HEK293 (cell line): Measurements from ENCODE around the gene SYTL3.

Source experiments
- CTCF ChIA-PET: fragments of 350-600 bp; formaldehyde crosslinking; extraction: SDS; loops from one replicate; lab custom pipeline; 2021; ENCODE audit warnings: antibody characterized with exemption; lab: Yijun Ruan, JAX
- POLR2A ChIA-PET: fragments of 300-600 bp; formaldehyde crosslinking; extraction: SDS; loops from one replicate; lab custom pipeline; 2020; ENCODE audit warnings: antibody characterized with exemption, inconsistent platforms; lab: Yijun Ruan, JAX
- H3K27ac ChIP-seq: fragments of 200-500 bp; sonication (Bioruptor generic); 2 replicates; pipeline ENCODE4 v1.5.1; 2014; ENCODE audit warnings: low read depth, low read length, control low read depth, inconsistent platforms; ENCODE audit errors: extremely low read depth
- H3K36me3 ChIP-seq, 2 experiments: fragments of 200-500 bp in 1 of 2; sonication (Bioruptor generic) in 1 of 2; 1 replicate in 1 of 2; 2 replicates in 1 of 2; pipeline ENCODE4 v1.5.1; 2014 to 2017; ENCODE audit warnings: inconsistent platforms in 2 of 2, low read length in 2 of 2; ENCODE audit not compliant: control insufficient read depth in 2 of 2, insufficient read depth in 1 of 2
- H3K4me1 ChIP-seq: fragments of 200-500 bp; sonication (Bioruptor generic); 2 replicates; pipeline ENCODE4 v1.5.1; 2014; ENCODE audit warnings: mild to moderate bottlenecking, low read length, inconsistent platforms; ENCODE audit not compliant: control insufficient read depth, insufficient read depth
- H3K4me3 ChIP-seq: 2 replicates; pipeline ENCODE4 v1.5.1; 2011; ENCODE audit warnings: low read depth, mild to moderate bottlenecking, control low read depth, low read length, moderate library complexity
- H3K9me3 ChIP-seq: fragments of 200-500 bp; sonication (Bioruptor generic); 2 replicates; pipeline ENCODE4 v1.5.1; 2014; ENCODE audit warnings: low read depth, low read length, inconsistent platforms; ENCODE audit not compliant: control insufficient read depth, insufficient read depth
- KLF1 ChIP-seq: fragments of 450-650 bp; formaldehyde crosslinking; IDR thresholded peaks from 2 replicates; pipeline ENCODE4 v1.5.1; 2016; ENCODE audit warnings: missing biosample characterization, missing genetic modification characterization
- RBAK ChIP-seq: fragments of 450-650 bp; formaldehyde crosslinking; IDR thresholded peaks from 2 replicates; pipeline ENCODE4 v1.5.1; 2016; ENCODE audit warnings: missing biosample characterization, missing genetic modification characterization
- ZBTB20 ChIP-seq: fragments of 450-650 bp; formaldehyde crosslinking; IDR thresholded peaks from 2 replicates; pipeline ENCODE4 v1.5.1; 2016; ENCODE audit warnings: missing biosample characterization, missing genetic modification characterization
- ZBTB21 ChIP-seq: fragments of 450-650 bp; formaldehyde crosslinking; IDR thresholded peaks from 2 replicates; pipeline ENCODE4 v1.5.1; 2017; ENCODE audit warnings: missing biosample characterization, missing genetic modification characterization
- ZBTB7A ChIP-seq: fragments of 450-650 bp; formaldehyde crosslinking; IDR thresholded peaks from 2 replicates; pipeline ENCODE4 v1.5.1; 2016; ENCODE audit warnings: low read depth, missing biosample characterization, missing genetic modification characterization
- ZNF248 ChIP-seq: fragments of 450-650 bp; formaldehyde crosslinking; IDR thresholded peaks from 2 replicates; pipeline ENCODE4 v1.5.1; 2017; ENCODE audit warnings: missing biosample characterization, missing genetic modification characterization
- ZNF621 ChIP-seq: fragments of 450-650 bp; formaldehyde crosslinking; IDR thresholded peaks from 2 replicates; pipeline ENCODE4 v1.5.1; 2017; ENCODE audit warnings: missing biosample characterization, missing genetic modification characterization
- ZNF629 ChIP-seq: fragments of 450-650 bp; formaldehyde crosslinking; IDR thresholded peaks from 2 replicates; pipeline ENCODE4 v1.5.1; 2017; ENCODE audit warnings: missing biosample characterization, missing genetic modification characterization
- ZNF660 ChIP-seq: fragments of 450-650 bp; IDR thresholded peaks from 2 replicates; pipeline ENCODE4 v1.5.1; 2018; ENCODE audit warnings: missing biosample characterization, mild to moderate bottlenecking, missing genetic modification characterization
- ZNF670 ChIP-seq: fragments of 450-650 bp; formaldehyde crosslinking; IDR thresholded peaks from 2 replicates; pipeline ENCODE4 v1.5.1; 2016; ENCODE audit warnings: missing biosample characterization, missing genetic modification characterization, low read depth
- ZNF707 ChIP-seq: fragments of 450-650 bp; formaldehyde crosslinking; IDR thresholded peaks from 2 replicates; pipeline ENCODE4 v1.5.1; 2016; ENCODE audit warnings: missing biosample characterization, missing genetic modification characterization
- TF ChIP-seq, protein P1 (sequence below): fragments of 450-650 bp; formaldehyde crosslinking; IDR thresholded peaks from 2 replicates; pipeline ENCODE4 v1.5.1; 2016; ENCODE audit warnings: missing biosample characterization, missing genetic modification characterization, low read depth
- TF ChIP-seq, protein P2 (sequence below): fragments of 450-650 bp; formaldehyde crosslinking; IDR thresholded peaks from 2 replicates; pipeline ENCODE4 v1.5.1; 2016; ENCODE audit warnings: missing biosample characterization, missing genetic modification characterization
- TF ChIP-seq, protein P3 (sequence below): fragments of 450-650 bp; formaldehyde crosslinking; IDR thresholded peaks from 2 replicates; pipeline ENCODE4 v1.5.1; 2016; ENCODE audit warnings: missing biosample characterization, missing genetic modification characterization
- TF ChIP-seq, protein P4 (sequence below): fragments of 450-650 bp; formaldehyde crosslinking; optimal IDR thresholded peaks from 2 replicates; pipeline ENCODE3; 2016; ENCODE audit warnings: missing biosample characterization, mild to moderate bottlenecking, missing genetic modification characterization

SYTL3 gene

GRCh38 chr6:158766621-158767455 lies 117.0 kb downstream of the SYTL3 start:
- Histone ChIP-seq H3K27ac (no peak overlapping the region), H3K4me3 (no peak overlapping the region), H3K4me1 (no peaks in the 10 kb centered on the region), H3K9me3 (no peaks in the 10 kb centered on the region), H3K36me3 (peaks cover 27 to 81% of the 10 kb centered on the region in 2 experiments)
- TF ChIP-seq ZBTB20 (tag by site-specific recombination): no peak
- TF ChIP-seq ZNF670 (tag by site-specific recombination): no peak
- no peak for TF ChIP-seq ZBTB21 (tag by site-specific recombination)
- no peak for TF ChIP-seq ZNF248 (tag by site-specific recombination)
- TF ChIP-seq, protein P1, sequence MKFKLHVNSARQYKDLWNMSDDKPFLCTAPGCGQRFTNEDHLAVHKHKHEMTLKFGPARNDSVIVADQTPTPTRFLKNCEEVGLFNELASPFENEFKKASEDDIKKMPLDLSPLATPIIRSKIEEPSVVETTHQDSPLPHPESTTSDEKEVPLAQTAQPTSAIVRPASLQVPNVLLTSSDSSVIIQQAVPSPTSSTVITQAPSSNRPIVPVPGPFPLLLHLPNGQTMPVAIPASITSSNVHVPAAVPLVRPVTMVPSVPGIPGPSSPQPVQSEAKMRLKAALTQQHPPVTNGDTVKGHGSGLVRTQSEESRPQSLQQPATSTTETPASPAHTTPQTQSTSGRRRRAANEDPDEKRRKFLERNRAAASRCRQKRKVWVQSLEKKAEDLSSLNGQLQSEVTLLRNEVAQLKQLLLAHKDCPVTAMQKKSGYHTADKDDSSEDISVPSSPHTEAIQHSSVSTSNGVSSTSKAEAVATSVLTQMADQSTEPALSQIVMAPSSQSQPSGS (tag by site-specific recombination): 0 out of 2 replicates have a peak, but pooled peaks have one; percentile 21
- no peak for TF ChIP-seq ZBTB7A
- TF ChIP-seq, protein P2, sequence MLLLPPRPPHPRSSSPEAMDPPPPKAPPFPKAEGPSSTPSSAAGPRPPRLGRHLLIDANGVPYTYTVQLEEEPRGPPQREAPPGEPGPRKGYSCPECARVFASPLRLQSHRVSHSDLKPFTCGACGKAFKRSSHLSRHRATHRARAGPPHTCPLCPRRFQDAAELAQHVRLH (tag by site-specific recombination): no peak
- TF ChIP-seq ZNF629 (tag by site-specific recombination): 0 out of 2 replicates have a peak, but pooled peaks have one; percentile 11
- no peak for TF ChIP-seq ZNF660
- CTCF ChIA-PET: interaction anchor here (2.2 kb wide), 1 partner anchor 49 kb away, joined by 7 read pairs; no protein-coding TSS in a partner anchor
- POLR2A ChIA-PET: interaction anchor here (0.6 kb wide), 2 partner anchors 212 to 956 kb away, joined by 3 to 4 read pairs; no protein-coding TSS in a partner anchor

DNA sequence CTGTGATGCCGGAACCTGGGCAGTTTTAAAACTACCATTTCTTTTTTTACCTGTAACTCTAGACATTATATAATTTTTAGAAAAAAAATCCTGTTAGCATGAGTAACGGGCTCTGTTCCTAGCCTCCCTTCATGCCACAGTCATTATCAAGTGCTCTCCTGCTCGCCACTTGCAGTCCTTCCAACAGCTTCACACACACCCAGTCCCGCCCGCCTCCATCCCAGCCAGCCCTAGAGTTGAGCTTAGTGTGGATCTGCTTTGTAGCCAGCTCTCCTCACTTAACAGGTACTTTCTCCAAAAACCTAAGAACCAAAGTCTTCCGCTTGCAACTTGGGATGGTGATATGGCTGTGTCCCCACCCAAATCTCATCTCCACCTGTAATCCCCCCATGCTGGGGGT lies 117.9 kb downstream of the SYTL3 start:
- Histone ChIP-seq H3K27ac (no peak overlapping the region), H3K4me3 (no peak overlapping the region), H3K9me3 (no peaks in the 10 kb centered on the region), H3K4me1 (no peaks in the 10 kb centered on the region), H3K36me3 (peaks cover 27 to 90% of the 10 kb centered on the region in 2 experiments)
- TF ChIP-seq, protein P3, sequence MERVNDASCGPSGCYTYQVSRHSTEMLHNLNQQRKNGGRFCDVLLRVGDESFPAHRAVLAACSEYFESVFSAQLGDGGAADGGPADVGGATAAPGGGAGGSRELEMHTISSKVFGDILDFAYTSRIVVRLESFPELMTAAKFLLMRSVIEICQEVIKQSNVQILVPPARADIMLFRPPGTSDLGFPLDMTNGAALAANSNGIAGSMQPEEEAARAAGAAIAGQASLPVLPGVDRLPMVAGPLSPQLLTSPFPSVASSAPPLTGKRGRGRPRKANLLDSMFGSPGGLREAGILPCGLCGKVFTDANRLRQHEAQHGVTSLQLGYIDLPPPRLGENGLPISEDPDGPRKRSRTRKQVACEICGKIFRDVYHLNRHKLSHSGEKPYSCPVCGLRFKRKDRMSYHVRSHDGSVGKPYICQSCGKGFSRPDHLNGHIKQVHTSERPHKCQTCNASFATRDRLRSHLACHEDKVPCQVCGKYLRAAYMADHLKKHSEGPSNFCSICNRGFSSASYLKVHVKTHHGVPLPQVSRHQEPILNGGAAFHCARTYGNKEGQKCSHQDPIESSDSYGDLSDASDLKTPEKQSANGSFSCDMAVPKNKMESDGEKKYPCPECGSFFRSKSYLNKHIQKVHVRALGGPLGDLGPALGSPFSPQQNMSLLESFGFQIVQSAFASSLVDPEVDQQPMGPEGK (tag by site-specific recombination): no peak
- TF ChIP-seq RBAK (tag by site-specific recombination) (no peak), ZNF707 (tag by site-specific recombination) (no peak), ZNF621 (tag by site-specific recombination) (no peak), KLF1 (tag by site-specific recombination) (0 out of 2 replicates have a peak, but pooled peaks have one; percentile 18)
- TF ChIP-seq, protein P4, sequence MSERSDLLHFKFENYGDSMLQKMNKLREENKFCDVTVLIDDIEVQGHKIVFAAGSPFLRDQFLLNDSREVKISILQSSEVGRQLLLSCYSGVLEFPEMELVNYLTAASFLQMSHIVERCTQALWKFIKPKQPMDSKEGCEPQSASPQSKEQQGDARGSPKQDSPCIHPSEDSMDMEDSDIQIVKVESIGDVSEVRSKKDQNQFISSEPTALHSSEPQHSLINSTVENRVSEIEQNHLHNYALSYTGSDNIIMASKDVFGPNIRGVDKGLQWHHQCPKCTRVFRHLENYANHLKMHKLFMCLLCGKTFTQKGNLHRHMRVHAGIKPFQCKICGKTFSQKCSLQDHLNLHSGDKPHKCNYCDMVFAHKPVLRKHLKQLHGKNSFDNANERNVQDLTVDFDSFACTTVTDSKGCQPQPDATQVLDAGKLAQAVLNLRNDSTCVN (tag by site-specific recombination): no peak
- ChIA-PET POLR2A (interaction anchor here (0.6 to 1.7 kb wide), 2 partner anchors 9 to 211 kb away, joined by 3 to 8 read pairs; no protein-coding TSS in a partner anchor), CTCF (interaction anchor here (1.7 to 2.2 kb wide), 2 partner anchors 12 to 50 kb away, joined by 3 to 7 read pairs; no protein-coding TSS in a partner anchor)
